ENCODE data around the gene GRM1.

GRCh38 chr6:146224449-146224848, 195.6 kb downstream of the GRM1 start:
- TF ChIP-seq EP300 (IDR thresholded peaks at IDR 0.05; ENCODE audit: low read length) (no peak), RFX5 (IDR thresholded peaks at IDR 0.05; ENCODE audit: low read depth, low read length) (no peak), HIVEP1 (CRISPR knock-in tag; IDR thresholded peaks at IDR 0.05) (no peak), EZH2 (IDR thresholded peaks at IDR 0.05; ENCODE audit: borderline replicate concordance, low read depth, low read length) (no peak), ESRRA (IDR thresholded peaks at IDR 0.05; ENCODE audit: borderline replicate concordance, low read depth) (no peak), SMAD3 (CRISPR knock-in tag; conservative IDR thresholded peaks at IDR 0.05) (no peak), LEF1 (IDR thresholded peaks at IDR 0.05) (no peak), YY1 (IDR thresholded peaks at IDR 0.05; ENCODE audit: borderline replicate concordance in 1 of 3, control insufficient read depth in 1 of 3, extremely low read depth in 1 of 3, insufficient read depth in 3 of 3, insufficient read length in 1 of 3, insufficient replicate concordance in 2 of 3, low read depth in 1 of 3, low read length in 2 of 3) (no peak), SMARCC2 (IDR thresholded peaks at IDR 0.05; ENCODE audit: low read depth) (no peak)
